Activated CD4-positive, CD25-positive, alpha-beta regulatory T cell treated with anti-CD3 and anti-CD28 coated beads, Interleukin-2, amount 50 U/mL, for 16 hours (primary cell): ENCODE results near the gene G0S2.
A peak's percentile ranks its signal among the peaks of the same experiment; 100 is the strongest.
"Not testable (repeated sequence)": the region's sequence is repeated elsewhere in the genome, so short reads cannot be mapped to it uniquely, and the experiment has no call there.

Source experiments
- DNase-seq: peaks from one replicate; pipeline ENCODE4 v3.0.0-alpha.2; 2020; ENCODE audit warnings: low read depth, low spot score

Gene G0S2

DNA sequence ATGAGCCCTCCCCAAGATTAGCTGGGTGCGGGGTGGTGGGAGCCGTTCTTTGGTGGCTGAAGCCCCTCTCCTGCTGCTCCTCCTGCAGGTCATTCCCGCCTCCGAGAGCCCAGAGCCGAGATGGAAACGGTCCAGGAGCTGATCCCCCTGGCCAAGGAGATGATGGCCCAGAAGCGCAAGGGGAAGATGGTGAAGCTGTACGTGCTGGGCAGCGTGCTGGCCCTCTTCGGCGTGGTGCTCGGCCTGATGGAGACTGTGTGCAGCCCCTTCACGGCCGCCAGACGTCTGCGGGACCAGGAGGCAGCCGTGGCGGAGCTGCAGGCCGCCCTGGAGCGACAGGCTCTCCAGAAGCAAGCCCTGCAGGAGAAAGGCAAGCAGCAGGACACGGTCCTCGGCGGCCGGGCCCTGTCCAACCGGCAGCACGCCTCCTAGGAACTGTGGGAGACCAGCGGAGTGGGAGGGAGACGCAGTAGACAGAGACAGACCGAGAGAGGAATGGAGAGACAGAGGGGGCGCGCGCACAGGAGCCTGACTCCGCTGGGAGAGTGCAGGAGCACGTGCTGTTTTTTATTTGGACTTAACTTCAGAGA, 448 bp downstream of the G0S2 start:
- no peak for DNase-seq

DNA sequence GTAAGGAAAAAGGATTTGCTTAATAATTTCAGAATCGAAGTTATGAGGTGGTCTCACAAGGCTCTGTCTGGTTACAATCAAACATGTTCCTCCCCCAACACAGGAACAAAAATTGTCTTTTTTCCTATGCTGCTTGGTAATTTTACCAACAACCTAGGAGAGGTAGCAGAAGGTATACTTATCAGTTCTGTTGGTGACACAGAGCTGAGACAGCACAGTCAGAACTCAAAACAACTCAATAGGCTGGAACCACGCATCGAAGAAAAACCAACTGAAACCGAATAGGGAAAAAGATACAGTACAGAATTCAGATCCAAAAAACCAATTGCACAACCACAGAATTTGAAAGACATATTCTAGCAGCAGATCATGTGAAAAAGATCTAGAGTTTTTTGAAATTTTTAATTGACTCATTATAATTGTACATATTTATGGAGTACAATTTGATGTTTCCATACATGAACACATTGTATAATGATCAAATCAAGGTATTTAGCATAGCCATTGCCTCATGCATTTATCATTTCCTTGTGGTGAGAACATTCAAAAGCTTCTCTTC, 3.8 kb downstream of the G0S2 start:
- DNase-seq, result no peak

DNA sequence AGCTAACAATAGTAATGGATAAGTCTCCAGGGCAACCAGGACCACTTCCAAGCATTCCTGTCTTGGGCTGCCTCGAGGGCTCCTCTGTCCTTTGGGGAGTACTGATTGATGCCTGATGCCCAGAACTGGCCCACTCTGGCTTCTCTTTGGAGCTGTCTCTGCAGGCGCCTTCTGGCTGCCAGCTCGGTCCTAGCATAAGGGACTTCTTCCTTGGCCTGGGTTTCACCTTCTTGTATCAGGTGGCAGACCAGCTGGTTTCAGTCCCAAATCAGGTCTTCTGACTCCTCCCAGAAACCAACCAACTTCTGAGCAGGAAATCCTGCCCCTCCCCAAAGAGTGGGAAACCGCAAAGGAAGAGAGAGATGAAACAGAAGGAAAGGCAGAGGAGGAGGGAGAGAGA, 10.6 kb downstream of the G0S2 start:
- no peak for DNase-seq

DNA sequence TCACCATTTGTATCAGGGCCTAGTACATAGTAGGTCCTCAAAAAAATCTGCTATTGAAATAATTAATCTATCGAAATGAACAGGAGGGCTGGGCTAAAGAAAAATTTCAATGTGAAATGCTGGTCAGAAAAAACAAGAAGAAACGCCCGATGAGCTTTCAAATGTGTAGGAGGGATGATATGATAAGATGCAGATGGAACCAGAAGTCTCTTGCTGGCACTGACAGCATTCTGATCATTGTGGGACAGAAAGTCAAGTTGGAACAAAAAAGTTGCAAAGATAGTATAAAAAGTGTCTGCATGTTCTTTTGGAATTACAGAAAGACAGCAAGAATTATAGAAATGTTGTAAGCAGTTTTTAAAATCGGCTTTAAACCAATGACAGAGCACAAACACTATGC, 11.1 kb downstream of the G0S2 start:
- no peak for DNase-seq

DNA sequence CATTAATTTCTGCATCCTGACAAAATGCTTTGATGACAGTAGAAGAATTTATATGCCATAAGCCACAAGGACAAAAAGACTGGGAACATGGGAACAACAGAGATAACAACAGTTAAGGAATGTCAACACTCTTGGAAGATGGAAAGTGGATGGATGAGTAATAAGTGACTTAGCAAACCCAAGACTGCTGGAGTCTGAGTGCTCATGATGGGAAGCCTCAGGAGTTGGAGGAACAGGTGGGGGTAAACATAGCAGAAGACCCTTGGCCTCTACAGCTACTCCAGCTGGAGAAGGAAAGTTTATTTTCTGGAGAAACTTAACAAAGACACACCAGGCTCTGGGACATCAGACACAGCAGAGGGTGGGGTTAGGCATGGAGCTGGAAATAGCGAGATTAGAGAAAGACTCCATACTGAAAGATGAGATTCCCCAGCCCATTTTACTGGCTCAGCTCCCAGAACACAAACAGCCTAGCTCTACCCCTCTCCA, 13.6 kb downstream of the G0S2 start:
- no peak for DNase-seq

DNA sequence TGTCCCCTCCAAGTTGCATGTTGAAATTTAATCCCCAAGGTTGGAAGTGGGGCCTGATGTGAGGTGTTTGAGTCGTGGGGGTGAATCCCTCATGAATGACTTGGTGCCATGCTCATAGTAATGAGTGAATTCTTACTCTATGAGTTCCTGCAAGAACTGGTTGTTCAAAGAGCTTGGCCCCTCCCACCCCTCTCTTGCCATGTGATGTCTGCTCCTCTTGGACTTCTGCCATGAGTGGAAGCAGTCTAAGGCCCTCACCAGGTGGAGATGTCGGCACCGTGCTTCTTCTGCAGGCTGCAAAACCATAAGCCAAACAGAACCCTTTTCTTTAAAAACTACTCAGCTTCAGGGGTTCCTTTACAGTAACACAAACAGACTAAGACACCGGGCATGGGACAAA, 14.3 kb downstream of the G0S2 start:
- DNase-seq, result no peak

DNA sequence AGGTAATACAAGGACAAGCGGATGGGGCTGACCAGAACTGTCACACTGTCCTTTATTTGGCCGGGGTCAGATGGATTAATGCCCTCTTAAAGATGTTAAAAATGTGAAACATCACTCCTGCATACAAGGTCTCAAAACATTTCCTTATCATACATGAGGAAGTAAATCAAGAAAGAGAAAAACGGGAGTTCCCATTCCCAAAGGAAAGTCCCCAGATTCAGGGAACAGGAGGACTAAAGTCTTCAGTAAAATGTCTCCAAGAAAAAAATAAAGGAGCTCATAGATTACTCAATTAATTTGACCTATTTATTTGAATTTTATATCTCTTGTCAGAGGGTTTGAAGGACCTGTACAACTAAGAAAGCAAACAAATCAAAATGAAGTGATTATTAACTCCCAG, 16.0 kb downstream of the G0S2 start:
- no peak for DNase-seq

DNA sequence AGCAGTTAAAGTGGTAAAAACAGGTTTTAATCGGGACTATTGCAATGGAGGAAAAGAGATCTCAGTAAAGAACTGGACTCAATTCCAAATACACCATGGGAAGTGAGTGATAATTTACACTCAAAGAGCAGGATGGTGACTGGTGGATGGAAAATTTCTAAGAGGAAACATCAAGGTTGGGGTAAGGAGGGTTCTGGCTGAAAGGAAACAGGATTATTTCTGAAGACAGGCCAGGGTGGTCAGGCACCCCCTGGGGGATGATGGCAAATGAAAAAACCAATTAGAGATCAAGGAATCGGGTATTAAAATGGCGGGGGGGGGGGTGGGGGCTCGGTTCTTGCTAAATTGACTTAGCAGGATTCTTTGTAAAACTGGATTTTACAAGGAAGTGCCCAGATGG, 17.1 kb downstream of the G0S2 start:
- no peak for DNase-seq

DNA sequence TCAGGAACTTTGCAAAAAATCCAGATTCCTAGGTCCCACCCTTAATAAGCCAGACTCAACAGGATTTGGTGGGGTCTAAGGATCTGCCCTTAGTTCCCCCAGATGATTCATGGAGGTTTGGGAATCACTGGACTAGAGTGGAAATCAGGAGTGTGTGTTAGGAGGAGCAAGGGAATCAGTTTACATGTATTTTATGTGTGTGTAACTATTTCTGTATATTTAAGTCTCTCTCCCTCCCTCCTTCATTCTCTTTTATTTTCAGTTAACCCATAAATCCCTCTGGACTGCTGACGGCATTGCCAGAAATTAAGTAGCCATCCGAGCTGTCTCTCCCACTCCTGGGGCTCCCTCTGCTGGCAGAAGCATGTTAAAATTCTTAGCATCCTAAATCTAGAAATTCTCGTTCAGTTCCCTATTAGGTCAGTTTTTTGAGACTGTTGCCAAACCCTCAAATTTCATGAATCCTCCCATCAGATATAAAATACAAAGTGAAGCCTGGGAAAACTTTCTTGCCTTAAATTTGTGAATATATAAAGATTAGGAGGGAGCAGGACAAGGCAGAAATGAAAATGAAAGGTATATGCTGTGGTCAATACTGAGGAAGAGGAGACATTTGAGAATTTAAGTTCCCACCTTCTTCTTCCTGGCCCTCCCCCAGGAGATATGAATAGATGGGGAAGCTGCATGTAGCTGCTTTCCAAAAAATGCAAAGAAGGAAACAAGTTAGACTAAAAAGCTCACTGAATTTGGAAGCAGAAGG, 17.7 kb downstream of the G0S2 start:
- peak; percentile 54 for DNase-seq

DNA sequence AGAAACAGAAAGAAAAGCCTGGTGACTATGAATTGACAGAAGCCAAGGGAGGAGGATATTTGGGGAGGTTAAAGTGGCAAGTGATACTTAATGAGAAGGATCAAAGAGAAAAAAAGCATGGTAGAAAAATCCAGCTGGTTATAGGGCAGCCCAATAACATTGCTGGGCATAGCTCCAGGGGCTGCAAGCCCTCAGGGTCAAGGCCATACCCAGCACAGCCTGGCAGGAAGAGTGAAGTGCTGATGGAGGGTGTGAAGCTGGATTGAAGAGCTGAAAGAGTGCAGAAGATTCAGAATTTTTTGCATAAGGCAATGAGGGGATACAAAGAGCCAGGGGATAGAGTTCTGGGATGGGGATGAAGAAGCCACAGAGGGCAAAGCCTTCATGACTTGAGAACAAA, 21.5 kb downstream of the G0S2 start:
- no peak for DNase-seq

DNA sequence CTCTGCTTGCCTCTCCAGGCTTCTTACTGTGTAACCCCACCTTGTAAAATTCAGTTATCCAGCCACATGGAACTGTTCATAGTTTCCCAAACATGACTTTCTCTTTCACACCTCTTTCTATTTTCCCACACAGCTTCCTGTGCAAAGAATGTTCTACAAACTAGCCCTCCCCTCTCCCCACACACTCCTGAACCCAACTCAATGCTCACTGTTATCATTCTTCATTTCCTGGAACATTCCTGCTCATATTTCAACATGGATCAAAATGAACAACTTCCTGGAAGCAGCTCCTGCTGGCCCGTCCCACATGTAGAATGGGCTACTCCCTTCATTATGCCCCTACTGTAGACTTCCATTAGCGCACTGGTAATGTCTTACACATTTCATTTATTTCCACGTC, 21.9 kb downstream of the G0S2 start:
- DNase-seq, result no peak

DNA sequence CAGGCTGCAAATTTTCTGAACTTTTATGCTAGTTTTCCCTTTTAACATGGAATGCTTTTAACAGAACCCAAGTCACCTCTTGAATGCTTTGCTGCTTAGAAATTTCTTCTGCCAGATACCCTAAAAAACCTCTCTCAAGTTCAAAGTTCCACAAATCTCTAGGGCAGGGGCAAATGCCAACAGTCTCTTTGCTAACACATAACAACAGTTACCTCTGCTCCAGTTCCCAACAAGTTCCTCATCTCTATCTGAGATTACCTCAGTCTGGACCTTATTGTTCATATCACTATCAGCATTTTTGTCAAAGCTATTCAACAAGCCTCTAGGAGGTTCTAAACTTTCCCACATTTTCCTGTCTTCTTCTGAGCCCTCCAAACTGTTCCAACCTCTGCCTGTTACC, 25.5 kb downstream of the G0S2 start:
- DNase-seq, result not testable (repeated sequence)

DNA sequence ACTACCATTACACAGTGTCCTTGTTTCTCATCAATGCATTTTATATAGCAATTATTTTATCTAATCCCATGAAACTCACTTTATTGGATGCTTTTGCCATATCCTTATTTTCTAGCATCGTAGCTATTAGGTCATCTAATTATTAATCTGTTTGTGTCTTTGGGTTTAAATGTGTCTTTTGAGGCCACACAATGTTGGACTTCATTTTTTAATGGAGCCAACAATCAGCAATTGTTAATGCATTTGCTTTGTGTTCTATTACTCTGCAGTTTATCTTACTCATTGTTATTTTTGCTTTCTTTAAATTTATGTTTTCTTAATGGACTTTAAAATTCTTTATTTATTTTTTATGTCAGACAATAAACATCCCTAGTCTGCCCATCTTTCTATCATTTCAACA, 27.6 kb downstream of the G0S2 start:
- DNase-seq, result no peak

DNA sequence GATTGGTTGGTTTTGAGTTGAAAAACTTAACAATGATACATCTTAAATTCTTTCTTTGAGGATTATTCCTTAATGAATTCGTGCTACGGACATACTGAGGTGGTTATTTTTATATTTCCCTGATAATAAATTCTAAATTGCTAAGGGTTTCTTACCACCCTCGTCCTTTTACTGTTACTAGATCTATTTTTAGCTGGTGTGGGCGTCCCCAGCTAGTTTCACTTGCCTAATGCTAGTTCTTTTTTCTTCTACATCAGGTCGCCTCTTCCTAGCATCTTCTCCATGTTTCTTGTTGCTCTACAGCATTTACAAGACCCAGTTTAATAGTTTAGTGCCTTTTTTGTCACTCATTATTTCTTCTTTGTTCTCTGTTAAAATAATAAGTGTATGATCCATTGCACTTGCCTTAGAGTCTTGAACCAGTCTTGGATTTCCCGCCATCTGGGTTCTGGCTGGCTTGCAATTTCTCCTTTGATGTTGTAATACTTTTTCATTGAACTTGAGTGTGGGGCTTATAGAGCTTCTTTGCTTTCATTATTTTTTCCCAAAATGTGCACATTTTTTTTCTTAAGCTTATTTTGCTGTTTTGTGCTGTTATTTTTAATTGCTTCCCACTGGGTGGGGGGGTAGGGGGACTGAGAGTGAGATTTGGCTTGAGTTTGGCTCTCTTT, 28.8 kb downstream of the G0S2 start:
- no peak for DNase-seq

DNA sequence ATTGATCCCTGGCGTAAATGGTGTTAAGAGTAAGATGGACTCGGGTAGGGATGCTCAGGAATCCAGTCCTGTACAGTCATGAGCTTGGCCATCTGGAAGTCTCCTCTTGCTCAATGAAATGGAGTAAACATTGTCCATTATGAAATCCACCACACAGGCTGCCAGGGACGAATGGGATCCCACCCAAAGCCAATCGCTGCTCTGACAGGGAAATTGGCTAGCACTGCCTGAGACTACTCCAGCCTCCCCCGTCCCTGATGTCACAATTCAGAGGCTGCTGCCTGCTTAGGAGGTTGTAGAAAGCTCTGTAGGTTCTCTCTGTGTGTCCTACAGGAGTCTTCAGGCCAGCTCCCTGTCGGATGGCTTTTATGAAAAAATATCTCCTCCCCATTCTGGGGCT, 29.4 kb downstream of the G0S2 start, which contains the start of gene HSD11B1:
HSD11B1 (plus strand) TSS at position 263 of the 400 bp plus-strand sequence; CDS start at position 360, 97 bp downstream.
- DNase-seq, result no peak

DNA sequence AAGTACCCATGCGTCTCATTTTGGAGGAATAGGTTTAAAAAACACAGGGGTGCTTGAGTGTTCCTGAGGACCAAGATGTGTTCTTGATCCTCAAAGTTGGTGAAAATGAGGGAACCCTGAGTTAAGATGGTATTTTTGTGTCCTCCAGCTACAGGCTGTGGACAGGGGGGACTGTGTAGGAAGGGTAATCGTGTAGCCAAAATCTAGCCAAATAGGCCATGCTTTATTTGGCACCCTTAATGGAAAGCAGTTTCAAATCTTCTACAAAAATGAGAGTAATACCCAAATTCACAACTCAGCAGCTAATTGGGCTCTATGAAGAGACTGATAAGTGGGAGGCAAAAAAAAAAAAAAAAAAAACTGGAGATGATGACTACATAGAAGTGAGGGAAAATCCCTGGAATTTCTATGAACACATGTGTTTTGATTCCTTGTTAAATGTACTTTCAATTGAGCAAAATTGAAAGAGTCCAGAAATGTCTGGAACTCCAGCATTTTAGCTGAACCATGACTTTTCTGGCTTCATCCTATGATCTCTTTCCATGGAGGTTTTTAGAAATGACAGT, 29.9 kb downstream of the G0S2 start:
- DNase-seq, result no peak

DNA sequence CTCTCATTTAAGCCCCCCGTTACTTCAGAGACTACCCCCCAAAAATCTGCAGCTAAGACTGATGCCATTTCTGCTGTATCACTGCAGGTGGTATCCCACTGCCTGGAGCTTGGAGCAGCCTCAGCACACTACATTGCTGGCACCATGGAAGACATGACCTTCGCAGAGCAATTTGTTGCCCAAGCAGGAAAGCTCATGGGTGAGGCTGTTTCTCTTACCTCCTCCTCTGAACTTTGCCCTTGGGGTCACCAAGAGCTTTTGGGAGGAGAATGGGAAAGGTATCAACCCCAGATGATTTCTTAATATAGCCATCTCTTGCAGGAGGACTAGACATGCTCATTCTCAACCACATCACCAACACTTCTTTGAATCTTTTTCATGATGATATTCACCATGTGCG, 31.4 kb downstream of the G0S2 start:
- no peak for DNase-seq

DNA sequence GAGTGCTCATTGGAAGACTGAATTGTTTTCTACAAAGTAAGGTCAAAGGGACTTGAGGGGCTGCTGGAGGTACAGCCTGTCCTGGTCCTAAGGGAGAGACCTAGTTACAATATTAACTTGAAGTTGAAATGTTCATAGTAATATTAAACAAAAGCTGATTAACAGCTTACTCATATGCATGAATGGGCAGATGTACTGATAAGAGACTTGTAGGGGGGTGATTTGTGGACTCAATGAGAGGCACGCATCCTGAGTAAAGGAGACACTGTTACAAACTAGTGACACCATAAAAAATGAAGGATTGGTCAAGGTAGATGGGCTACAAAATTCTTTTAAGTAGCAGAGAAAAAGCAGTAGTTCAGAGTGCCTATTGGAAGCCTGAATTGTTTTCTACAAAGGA, 32.1 kb downstream of the G0S2 start:
- no peak for DNase-seq

DNA sequence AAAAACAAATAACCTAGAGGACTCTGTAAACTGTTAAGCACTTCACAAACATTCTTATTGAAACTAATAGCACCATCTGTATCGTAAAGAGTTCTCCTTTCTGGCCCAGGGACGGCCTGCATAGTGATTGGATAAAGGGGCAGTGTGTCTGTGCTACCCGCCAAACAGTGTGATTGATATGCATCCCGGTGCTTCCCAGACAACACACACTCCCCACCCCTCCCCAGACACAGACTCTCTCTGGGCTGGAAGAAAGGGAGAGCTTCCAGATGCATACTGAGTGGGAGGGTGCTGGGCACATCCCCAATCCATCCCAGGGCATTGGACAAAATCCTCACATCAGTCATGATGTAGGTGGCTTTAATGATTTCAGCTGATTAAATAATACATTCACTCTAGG, 33.1 kb downstream of the G0S2 start:
- no peak for DNase-seq

DNA sequence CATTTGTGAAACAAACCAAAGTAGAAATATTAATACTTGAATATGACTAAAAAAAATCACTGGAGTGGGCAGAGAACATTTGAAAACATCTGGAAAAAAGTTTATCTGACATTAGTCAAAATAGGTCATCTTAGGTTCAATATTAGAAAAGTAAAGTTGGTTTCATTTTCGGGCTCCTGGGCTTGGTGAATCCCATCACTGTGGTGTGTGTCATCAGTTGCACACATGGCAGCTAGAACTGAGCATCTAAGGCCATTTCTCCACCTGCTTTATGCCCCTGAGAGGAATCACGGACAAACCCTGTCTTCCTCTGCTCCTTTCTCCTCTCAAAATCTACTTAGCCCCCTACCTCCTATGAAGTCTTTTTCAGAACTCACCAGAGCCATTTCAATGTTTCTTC, 34.9 kb downstream of the G0S2 start:
- no peak for DNase-seq

DNA sequence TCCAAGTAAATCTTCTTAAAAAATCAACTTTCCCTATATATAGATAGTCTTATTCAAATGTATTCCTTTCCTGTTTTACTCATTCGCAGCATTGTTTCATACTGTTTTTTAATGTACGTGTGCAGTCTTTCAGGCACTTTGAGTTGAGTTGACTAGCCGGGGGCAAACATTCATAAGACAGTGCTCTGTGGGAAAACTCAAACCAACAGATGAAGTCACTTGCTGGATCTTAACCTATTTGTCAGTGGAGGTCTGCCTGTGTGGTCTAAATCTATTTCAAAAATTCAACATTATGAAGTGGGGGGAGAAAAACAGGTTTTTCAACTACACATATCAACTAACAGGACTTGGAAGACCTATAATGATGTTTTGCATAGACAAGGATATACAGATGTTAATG, 35.6 kb downstream of the G0S2 start:
- no peak for DNase-seq

DNA sequence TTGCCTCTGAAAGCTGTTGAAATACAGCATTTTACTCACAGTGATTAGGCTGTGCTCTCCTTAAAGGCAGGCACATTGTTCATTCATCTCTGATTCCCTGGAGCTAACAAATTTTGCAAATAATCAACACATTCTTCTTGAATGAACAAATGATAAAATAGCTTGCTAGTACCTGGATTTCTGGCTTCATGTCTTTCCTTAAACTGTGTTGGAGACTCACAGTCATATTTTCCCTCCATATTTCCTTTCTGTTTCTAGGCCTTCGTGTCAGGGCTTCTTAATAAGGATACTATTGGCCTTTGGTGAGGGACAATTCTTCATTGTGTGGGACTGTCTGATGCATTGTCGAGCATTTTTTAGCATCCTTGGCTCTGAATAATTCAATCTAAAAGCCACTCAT, 39.1 kb downstream of the G0S2 start:
- no peak for DNase-seq
